HG03135 (cell line): Measurements from ENCODE around the gene MRM2.

ENCODE experiments used
- ATAC-seq: cut with Tn5 transposase; IDR thresholded peaks from one replicate; pipeline ENCODE4 v1.9.1; 2021; ENCODE audit warnings: mild to moderate bottlenecking, moderate library complexity; ENCODE audit not compliant: unreplicated experiment

The MRM2 gene

DNA sequence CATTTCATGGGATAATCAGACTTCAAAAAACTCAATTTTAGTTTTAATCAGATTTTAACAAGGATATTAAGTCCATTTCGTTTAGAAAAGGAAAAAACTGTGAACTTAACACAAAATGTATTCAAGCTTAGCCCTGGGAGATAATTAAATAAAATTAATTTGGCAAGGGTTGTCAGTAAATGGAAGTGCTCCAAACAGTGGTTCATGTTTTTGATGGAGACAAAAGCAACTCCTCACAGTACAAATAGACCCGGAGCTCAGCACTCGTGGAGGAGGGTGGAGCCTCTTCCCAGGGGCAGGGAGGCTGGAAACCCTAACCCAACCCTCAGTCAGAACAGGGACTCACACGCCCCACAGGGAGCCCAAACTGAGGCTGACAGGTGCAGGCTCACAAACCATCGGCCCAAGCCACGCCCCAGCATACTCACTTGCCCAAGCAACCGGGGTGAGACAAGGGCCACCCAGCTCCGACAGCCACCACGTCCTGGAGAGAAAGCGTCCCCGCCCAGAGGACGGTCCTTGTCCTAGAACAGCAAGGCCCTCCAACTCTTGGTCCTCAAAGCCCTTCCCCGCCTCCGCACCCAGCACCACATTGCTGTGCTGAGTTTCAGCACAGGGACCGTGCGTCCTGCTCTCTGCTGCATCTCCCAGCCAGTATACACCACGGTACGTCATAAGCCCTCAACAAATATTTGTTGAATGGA lies 49.0 kb downstream of the MRM2 start:
- no peak for ATAC-seq

DNA sequence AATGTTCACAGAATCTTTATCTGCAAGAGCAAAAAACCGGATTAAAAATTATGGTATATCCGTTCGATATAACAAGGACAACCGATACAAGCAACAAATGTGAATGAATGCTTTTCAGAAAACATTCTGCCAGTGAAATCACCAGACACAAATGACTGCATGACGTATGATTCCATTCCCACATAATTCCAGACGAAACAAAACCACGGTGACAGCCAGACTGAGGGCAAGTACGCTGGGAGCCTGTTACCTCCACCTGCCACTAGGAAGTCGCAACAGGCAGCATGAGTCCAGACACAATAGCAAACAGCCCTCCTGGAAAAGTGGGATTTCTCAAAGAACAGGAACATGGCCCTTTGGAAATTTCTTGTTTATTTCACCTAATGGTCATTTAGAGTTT lies 51.0 kb downstream of the MRM2 start:
- ATAC-seq, result no peak

DNA sequence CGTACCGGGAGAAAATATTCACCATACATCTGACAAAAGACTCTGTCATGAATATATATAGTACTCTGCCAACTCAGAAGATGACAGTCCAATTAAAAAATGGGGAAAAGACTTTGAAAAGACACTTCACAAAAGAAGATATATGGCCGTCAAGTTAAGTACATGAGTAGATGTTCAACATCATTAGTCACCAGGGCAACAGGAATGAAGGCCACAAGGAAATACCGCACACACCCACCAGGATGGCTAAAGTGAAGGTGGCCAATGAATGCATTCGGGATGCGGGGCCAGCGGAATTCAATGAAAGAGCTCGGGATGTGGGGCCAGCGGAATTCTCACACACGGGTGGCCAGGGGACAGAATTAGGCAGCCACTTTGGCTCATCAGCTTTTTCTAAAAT lies 51.5 kb downstream of the MRM2 start:
- no peak for ATAC-seq

DNA sequence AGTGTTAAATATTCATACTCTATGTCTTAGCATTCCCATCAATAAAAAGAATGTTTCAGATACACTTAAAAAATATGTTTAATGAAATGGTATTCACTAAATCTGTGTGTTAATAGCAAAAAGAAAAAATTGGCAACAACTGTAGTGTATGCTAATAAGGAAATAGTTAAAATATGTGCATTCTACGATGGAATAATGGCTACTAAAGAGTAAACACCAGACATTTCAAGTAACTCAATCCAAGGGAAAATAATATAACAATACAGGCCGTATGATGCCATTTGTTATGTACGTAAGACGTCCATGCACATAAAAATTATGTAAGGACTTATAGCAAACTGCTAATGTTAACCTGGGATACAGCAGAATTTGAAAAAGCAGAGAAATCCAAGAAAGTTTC lies 55.8 kb downstream of the MRM2 start:
- ATAC-seq, result no peak

DNA sequence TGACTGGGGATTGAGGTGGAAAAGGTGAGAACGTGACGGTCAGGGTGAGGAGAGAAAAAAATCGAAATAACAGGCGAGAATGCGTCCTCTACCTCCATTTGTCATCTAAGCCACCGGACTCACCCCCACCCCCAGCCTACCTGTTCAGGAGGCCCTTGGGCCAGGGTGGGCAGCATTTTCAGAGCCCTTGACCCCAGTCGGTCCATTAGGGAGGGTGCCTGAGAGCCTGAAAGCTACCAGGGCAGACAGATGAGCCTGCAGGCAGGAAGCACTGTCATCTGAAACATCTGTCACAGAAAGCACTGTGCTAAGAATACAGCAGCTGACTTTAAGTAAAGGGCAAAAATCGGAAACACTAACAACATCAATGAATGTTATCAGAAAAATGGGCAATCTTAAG lies 56.3 kb downstream of the MRM2 start:
- no peak for ATAC-seq
